A549 (cell line): ENCODE results near the gene SNX17. TPM values are rescaled to one million over a fixed set of nuclear protein-coding genes. Genes with fewer than 3 reads are reported as not detected.
"Not testable (repeated sequence)": the region's sequence is repeated elsewhere in the genome, so short reads cannot be mapped to it uniquely, and the experiment has no call there.

Source experiments
- ATAC-seq, 2 experiments: fragments of 200-7000 bp in 1 of 2; fragments of >200 bp in 1 of 2; cut with Nextera tagmentation in 1 of 2; cut with Tn5 transposase in 1 of 2; 3 replicates each; pipeline versions ENCODE4 v1.8.0 to v1.9.1; 2018 to 2020; ENCODE audit warnings: mild to moderate bottlenecking in 1 of 2, moderate library complexity in 1 of 2
- CTCF ChIA-PET: fragments of 300-600 bp; sonication (Branson Sonifier 250); formaldehyde crosslinking; extraction: SDS; loops from one replicate; lab custom pipeline; 2021; ENCODE audit warnings: antibody characterized with exemption, inconsistent platforms; lab: Yijun Ruan, JAX
- POLR2A ChIA-PET: fragments of 350-600 bp; formaldehyde crosslinking; extraction: SDS; loops from one replicate; lab custom pipeline; 2021; ENCODE audit warnings: antibody characterized with exemption, inconsistent platforms; lab: Yijun Ruan, JAX
- DNase-seq, 2 experiments: peaks; one replicate each; pipeline versions ENCODE4 v3.0.0 to v3.0.0-alpha.2; 2011 to 2016; ENCODE audit warnings: low read depth in 1 of 2, low spot score in 1 of 2
- FAIRE-seq: peaks from 2 replicates; lab custom pipeline; 2011; peaks lifted over from hg19 to GRCh38; lab: Jason Lieb, UNC
- H3K27ac ChIP-seq, 2 experiments: fragments of >200 bp; sonication (Bioruptor Twin); formaldehyde crosslinking; 3 replicates each; pipeline ENCODE4 v1.5.1; 2016 to 2017
- H3K4me1 ChIP-seq: fragments of >200 bp; sonication (Bioruptor Twin); formaldehyde crosslinking; 3 replicates; pipeline ENCODE4 v1.6.1; 2016
- H3K4me2 ChIP-seq: fragments of >200 bp; sonication (Bioruptor Twin); formaldehyde crosslinking; 3 replicates; pipeline ENCODE4 v1.6.1; 2016
- H3K4me3 ChIP-seq: fragments of >200 bp; sonication (Bioruptor Twin); formaldehyde crosslinking; 3 replicates; pipeline ENCODE4 v1.5.1; 2016
- H3K9me3 ChIP-seq: fragments of >200 bp; sonication (Bioruptor Twin); formaldehyde crosslinking; 3 replicates; pipeline ENCODE4 v1.6.1; 2016
- BCL3 ChIP-seq: fragments of >200 bp; sonication (Bioruptor Twin); formaldehyde crosslinking; IDR thresholded peaks from 3 replicates; pipeline ENCODE4 v1.6.1; 2016
- CEBPB ChIP-seq, 2 experiments: fragments of >200 bp in 1 of 2; sonication (Bioruptor Twin) in 1 of 2; formaldehyde crosslinking in 1 of 2; IDR thresholded peaks; 2 replicates each; pipeline ENCODE4 v1.6.1; 2012 to 2016
- EHF ChIP-seq: fragments of 250-450 bp; sonication (Bioruptor Pico); IDR thresholded peaks from 2 replicates; pipeline ENCODE4 v1.5.0; 2020; ENCODE audit warnings: mild to moderate bottlenecking
- EP300 ChIP-seq, 2 experiments: fragments of >200 bp; sonication (Bioruptor Twin); formaldehyde crosslinking; IDR thresholded peaks; 2 replicates in 1 of 2; 3 replicates in 1 of 2; pipeline ENCODE4 v1.6.1; 2016 to 2017
- ESRRA ChIP-seq: fragments of 150-350 bp; IDR thresholded peaks from 2 replicates; pipeline ENCODE4 v1.6.1; 2014; ENCODE audit warnings: mild to moderate bottlenecking, low read length, borderline replicate concordance
- KDM5A ChIP-seq: fragments of 200-600 bp; sonication (generic); IDR thresholded peaks from 2 replicates; pipeline ENCODE4 v1.6.1; 2016; ENCODE audit warnings: antibody characterized with exemption, mild to moderate bottlenecking
- MAFK ChIP-seq: fragments of 450-650 bp; IDR thresholded peaks from 2 replicates; pipeline ENCODE4 v1.6.1; 2014; ENCODE audit not compliant: partially characterized antibody
- PBX3 ChIP-seq: IDR thresholded peaks from 2 replicates; pipeline ENCODE4 v1.6.1; 2012
- RFX5 ChIP-seq: fragments of 450-650 bp; IDR thresholded peaks from 2 replicates; pipeline ENCODE4 v1.7.1; 2014; ENCODE audit warnings: antibody characterized with exemption, mild to moderate bottlenecking, moderate library complexity
- RNF2 ChIP-seq: fragments of 200-600 bp; sonication (generic); IDR thresholded peaks from 2 replicates; pipeline ENCODE4 v1.6.1; 2016; ENCODE audit warnings: low read depth, mild to moderate bottlenecking, antibody characterized with exemption, moderate library complexity, borderline replicate concordance
- SREBF2 ChIP-seq: fragments of 450-650 bp; IDR thresholded peaks from 2 replicates; pipeline ENCODE4 v1.6.1; 2014; ENCODE audit warnings: mild to moderate bottlenecking, moderate library complexity
- WGBS: methylation state at CpG from one replicate; pipeline ENCODE4 v1.1.6; 2017; ENCODE audit errors: missing lambda C conversion rate; 5-methylcytosine and 5-hydroxymethylcytosine counted together
- polyA plus RNA-seq, 4 experiments: library from polyadenylated mRNA; depleted of rRNA in 3 of 4; stranded (reverse); fragments of >200 nt; fragmentation: RNase III in 1 of 4; extraction: RNeasy Plus Mini Kit Qiagen cat#74134 plus additional on column Dnase treatment in 1 of 4; gene quantifications; 2 replicates in 3 of 4; 3 replicates in 1 of 4; pipeline ENCODE4 v1.2.3, GENCODE V29; 2011 to 2017

Gene SNX17
- polyA plus RNA-seq, 2 of the 4 experiments (the other 2 are of a cell fraction): 141 to 154 TPM

GRCh38 chr2:27336173-27336572, 34.2 kb upstream of the SNX17 start:
- POLR2A ChIA-PET: no interaction called here
- no peak overlapping the region for H3K27ac ChIP-seq
- no peak overlapping the region for H3K4me2 ChIP-seq
- H3K4me1 ChIP-seq: no peaks in the 10 kb centered on the region
- WGBS: 95% methylated on average over 7 of the region's 7 CpGs
- CTCF ChIA-PET: interaction anchor here (1.1 to 5.6 kb wide), 6 partner anchors 8 to 34 kb away, joined by 3 to 25 read pairs (median 4); partner anchors contain the start of genes EIF2B4, MPV17 and SNX17
- no peak; a peak in 1 of 6 replicates for ATAC-seq
- H3K9me3 ChIP-seq: no peaks in the 10 kb centered on the region
- DNase-seq: no peak
- no peak for TF ChIP-seq CEBPB (IDR thresholded peaks at IDR 0.05)
- TF ChIP-seq RFX5: no peak
- TF ChIP-seq KDM5A: no peak
- TF ChIP-seq MAFK: no peak
- no peak for TF ChIP-seq EHF (CRISPR knock-in tag)
- TF ChIP-seq PBX3: no peak
- no peak for FAIRE-seq
- H3K4me3 ChIP-seq: no peak overlapping the region

GRCh38 chr2:27347641-27348040, 22.8 kb upstream of the SNX17 start:
- WGBS: 100% methylated on average over 2 of the region's 2 CpGs
- no peaks in the 10 kb centered on the region for H3K9me3 ChIP-seq
- no peak for DNase-seq
- no peak overlapping the region for H3K27ac ChIP-seq
- H3K4me1 ChIP-seq: no peaks in the 10 kb centered on the region
- TF ChIP-seq ESRRA: no peak
- no peak for FAIRE-seq
- H3K4me3 ChIP-seq: no peak overlapping the region
- ChIA-PET CTCF (interaction anchor here (0.7 to 1.8 kb wide), 3 partner anchors 8 to 24 kb away, joined by 3 to 5 read pairs (median 5); partner anchors contain the start of genes GTF3C2 and MPV17), POLR2A (interaction anchor here (1.3 kb wide), 1 partner anchor 9 kb away, joined by 6 read pairs; the partner anchor contains the start of gene GTF3C2)
- ATAC-seq: no peak; a peak in 1 of 6 replicates
- H3K4me2 ChIP-seq: no peak overlapping the region

GRCh38 chr2:27350106-27350693, 20.2 kb upstream of the SNX17 start:
- TF ChIP-seq SREBF2 (no peak), RNF2 (no peak), BCL3 (no peak), EP300 (IDR thresholded peaks at IDR 0.05) (no peak), MAFK (peak; percentile 56)
- TF ChIP-seq, all 56 proteins: peak for 1
- no peak for FAIRE-seq
- no peak for DNase-seq
- Histone ChIP-seq H3K4me2 (no peak overlapping the region), H3K4me1 (peaks cover 17% of the 10 kb centered on the region), H3K27ac (no peak overlapping the region), H3K9me3 (no peaks in the 10 kb centered on the region), H3K4me3 (no peak overlapping the region)
- ChIA-PET POLR2A (no interaction called here), CTCF (interaction anchor here (1.0 to 1.9 kb wide), 5 partner anchors 10 to 70 kb away, joined by 3 to 5 read pairs (median 3); partner anchors contain the start of gene UCN)
- ATAC-seq: no peak
- 86% methylated on average over 7 of the region's 7 CpGs for WGBS

- WGBS: 89% methylated on average over 6 of the region's 6 CpGs
- Histone ChIP-seq H3K4me2 (no peak overlapping the region), H3K27ac (no peak overlapping the region), H3K9me3 (no peaks in the 10 kb centered on the region), H3K4me3 (no peak overlapping the region), H3K4me1 (peaks cover 19% of the 10 kb centered on the region)
- ATAC-seq (no peak), FAIRE-seq (no peak), DNase-seq (no peak)
- CTCF ChIA-PET: interaction anchor here (0.9 to 3.3 kb wide), 13 partner anchors 8 to 277 kb away, joined by 3 to 16 read pairs (median 4); partner anchors contain the start of genes CCDC121, EIF2B4, GPN1 and SNX17
- POLR2A ChIA-PET: no interaction called here
- TF ChIP-seq MAFK (peak; percentile 71), RFX5 (no peak)
Measured at GRCh38 chr2:27351802-27352598, 18.4 kb upstream of the SNX17 start.

- not testable (repeated sequence) for H3K27ac ChIP-seq, DNase-seq, H3K9me3 ChIP-seq, H3K4me3 ChIP-seq, ATAC-seq, H3K4me2 ChIP-seq, FAIRE-seq
- ChIA-PET CTCF (interaction anchor here (0.9 to 3.3 kb wide), 10 partner anchors 9 to 275 kb away, joined by 3 to 16 read pairs (median 4); partner anchors contain the start of genes CCDC121, EIF2B4, GPN1 and SNX17), POLR2A (interaction anchor here (1.4 kb wide), 1 partner anchor 10 kb away, joined by 5 read pairs; no protein-coding TSS in a partner anchor)
- peaks cover 26% of the 10 kb centered on the region for H3K4me1 ChIP-seq
- WGBS: 97% methylated on average over 5 of the region's 5 CpGs
Measured at GRCh38 chr2:27353386-27353761, 17.0 kb upstream of the SNX17 start.
